Measurements from ENCODE around the gene BRMS1.

BRMS1 gene

GRCh38 chr11:66339686-66340483 is 5.0 kb downstream of the BRMS1 start:
- Histone ChIP-seq H3K9ac (ENCODE audit: insufficient read length) (no peak overlapping the region), H3K36me3 (ENCODE audit: insufficient read depth, low read length) (peaks cover 4% of the 10 kb centered on the region; the same call in 1 of the 2 replicates), H3K4me3 (no peak overlapping the region), H3K27ac (no peak overlapping the region), H3K9me3 (ENCODE audit: low read depth, low read length) (no peaks in the 10 kb centered on the region)
- DNase-seq (ENCODE audit: low read depth, low spot score), result no peak
- TF ChIP-seq EZH2 (IDR thresholded peaks at IDR 0.05), result no peak
- TF ChIP-seq POLR2AphosphoS5 (IDR thresholded peaks at IDR 0.05; ENCODE audit: borderline replicate concordance, low read depth, low read length), result no peak
- TF ChIP-seq FOXP2 (optimal IDR thresholded peaks at IDR 0.05; ENCODE audit: control extremely low read depth, extremely low read length, insufficient read depth), result no peak

- no peak overlapping the region for H3K27ac ChIP-seq
- no peak for TF ChIP-seq EZH2 (IDR thresholded peaks at IDR 0.05)
- TF ChIP-seq POLR2AphosphoS5 (IDR thresholded peaks at IDR 0.05; ENCODE audit: borderline replicate concordance, low read depth, low read length), result no peak
- no peak for TF ChIP-seq FOXP2 (optimal IDR thresholded peaks at IDR 0.05; ENCODE audit: control extremely low read depth, extremely low read length, insufficient read depth)
- no peak for DNase-seq (ENCODE audit: low read depth, low spot score)
- no peaks in the 10 kb centered on the region for H3K9me3 ChIP-seq (ENCODE audit: low read depth, low read length)
- H3K4me3 ChIP-seq, result no peak overlapping the region
- H3K9ac ChIP-seq (ENCODE audit: insufficient read length), result no peak overlapping the region
- peaks cover 4% of the 10 kb centered on the region; the same call in 1 of the 2 replicates for H3K36me3 ChIP-seq (ENCODE audit: insufficient read depth, low read length)
These were observed 5.7 kb downstream of the BRMS1 start for GRCh38 chr11:66339162-66339675.

- H3K27ac ChIP-seq, result no peak overlapping the region
- peaks cover 4% of the 10 kb centered on the region; the same call in 1 of the 2 replicates for H3K36me3 ChIP-seq (ENCODE audit: insufficient read depth, low read length)
These were observed 6.4 kb downstream of the BRMS1 start for GRCh38 chr11:66338276-66339161.

GRCh38 chr11:66337103-66337899 is 7.6 kb downstream of the BRMS1 start:
- no peak for TF ChIP-seq POLR2AphosphoS5 (IDR thresholded peaks at IDR 0.05; ENCODE audit: borderline replicate concordance, low read depth, low read length)
- no peak for TF ChIP-seq EZH2 (IDR thresholded peaks at IDR 0.05)
- no peak for TF ChIP-seq FOXP2 (optimal IDR thresholded peaks at IDR 0.05; ENCODE audit: control extremely low read depth, extremely low read length, insufficient read depth)
- no peaks in the 10 kb centered on the region for H3K9me3 ChIP-seq (ENCODE audit: low read depth, low read length)
- H3K4me3 ChIP-seq, result no peak overlapping the region
- no peak for DNase-seq (ENCODE audit: low read depth, low spot score)
- H3K36me3 ChIP-seq (ENCODE audit: insufficient read depth, low read length), result peaks cover 4% of the 10 kb centered on the region; the same call in 1 of the 2 replicates
- H3K9ac ChIP-seq (ENCODE audit: insufficient read length), result no peak overlapping the region
- H3K27ac ChIP-seq, result no peak overlapping the region

More at GRCh38 chr11:66338276-66339161, 6.4 kb downstream of the BRMS1 start:
- H3K9me3 ChIP-seq (ENCODE audit: low read depth, low read length), result no peaks in the 10 kb centered on the region
- H3K4me3 ChIP-seq, result no peak overlapping the region
- no peak for DNase-seq (ENCODE audit: low read depth, low spot score)
- no peak for TF ChIP-seq FOXP2 (optimal IDR thresholded peaks at IDR 0.05; ENCODE audit: control extremely low read depth, extremely low read length, insufficient read depth)
- TF ChIP-seq EZH2 (IDR thresholded peaks at IDR 0.05), result no peak
- no peak for TF ChIP-seq POLR2AphosphoS5 (IDR thresholded peaks at IDR 0.05; ENCODE audit: borderline replicate concordance, low read depth, low read length)
- H3K9ac ChIP-seq (ENCODE audit: insufficient read length), result no peak overlapping the region

DNA sequence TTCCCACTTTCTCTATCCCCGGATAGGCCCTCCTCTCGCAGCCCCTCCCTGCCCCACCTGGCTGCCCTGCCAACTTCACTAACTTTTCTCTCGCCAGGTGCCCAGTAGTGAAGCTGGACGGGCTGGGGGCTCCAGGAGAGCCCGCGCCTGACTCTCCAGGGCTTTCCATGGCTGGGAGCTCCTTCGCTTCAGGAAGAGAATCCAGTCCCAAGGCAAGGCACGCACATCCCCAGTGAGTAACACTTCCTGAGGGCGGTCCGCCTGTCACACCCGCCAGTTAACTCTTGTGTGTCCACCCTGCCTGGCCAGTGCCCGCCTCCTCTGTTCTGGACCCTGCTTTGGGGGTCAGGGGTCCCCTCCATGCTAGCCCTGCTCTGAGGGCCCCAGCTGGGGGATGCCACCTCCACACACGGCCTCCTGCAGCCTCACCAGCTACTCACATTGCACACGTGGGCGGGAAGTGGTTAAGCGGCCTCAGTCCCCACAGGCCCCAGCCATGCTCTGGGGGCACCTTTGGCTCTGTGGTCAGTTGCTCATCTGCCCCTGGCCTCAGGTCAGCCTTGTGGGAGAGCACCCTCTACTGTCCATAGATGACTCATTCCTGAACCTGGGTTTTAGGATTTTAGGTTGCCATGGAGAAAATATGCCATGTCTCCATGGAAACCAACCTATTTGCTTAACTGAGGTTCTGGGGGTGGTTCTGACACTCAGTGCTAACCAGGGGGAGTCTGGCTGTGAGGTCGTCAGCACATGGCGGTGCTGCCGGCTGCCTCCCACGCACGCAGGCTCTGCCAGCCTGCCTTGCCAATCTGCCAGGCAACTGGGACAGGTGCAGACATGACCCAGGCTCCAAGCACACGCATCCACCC is 8.4 kb downstream of the BRMS1 start, which contains the start of gene RIN1:
Gene RIN1 (minus strand): TSS at position 201 of the 869 bp plus-strand sequence. CDS start 32 bp downstream, at position 169.
- DNase-seq (ENCODE audit: low read depth, low spot score), result no peak
- no peak within 1 kb of the TSS for H3K27ac ChIP-seq
- H3K4me3 ChIP-seq, result no peak within 1 kb of the TSS

GRCh38 chr11:66335531-66336233 is 9.2 kb downstream of the BRMS1 start:
- H3K9ac ChIP-seq (ENCODE audit: insufficient read length), result no peak overlapping the region
- H3K27ac ChIP-seq, result no peak overlapping the region
- H3K4me3 ChIP-seq, result no peak overlapping the region
- peaks cover 4% of the 10 kb centered on the region; the same call in 1 of the 2 replicates for H3K36me3 ChIP-seq (ENCODE audit: insufficient read depth, low read length)
- no peak for DNase-seq (ENCODE audit: low read depth, low spot score)
- TF ChIP-seq FOXP2 (optimal IDR thresholded peaks at IDR 0.05; ENCODE audit: control extremely low read depth, extremely low read length, insufficient read depth) (no peak), EZH2 (IDR thresholded peaks at IDR 0.05) (no peak), POLR2AphosphoS5 (IDR thresholded peaks at IDR 0.05; ENCODE audit: borderline replicate concordance, low read depth, low read length) (no peak)
- no peaks in the 10 kb centered on the region for H3K9me3 ChIP-seq (ENCODE audit: low read depth, low read length)

More for the DNA sequence above, 8.4 kb downstream of the BRMS1 start, which contains the start of gene RIN1:
- Histone ChIP-seq H3K9ac (ENCODE audit: insufficient read length) (no peak within 1 kb of the TSS), H3K9me3 (ENCODE audit: low read depth, low read length) (no peaks in the 10 kb centered on the region), H3K36me3 (ENCODE audit: insufficient read depth, low read length) (peaks cover 4% of the 10 kb centered on the region; the same call in 1 of the 2 replicates)
- no peak for TF ChIP-seq EZH2 (IDR thresholded peaks at IDR 0.05)
- peak; percentile 46; the same call in 1 of the 2 replicates for TF ChIP-seq POLR2AphosphoS5 (IDR thresholded peaks at IDR 0.05; ENCODE audit: borderline replicate concordance, low read depth, low read length)

All from SK-N-MC (cell line).